Mucosa of gallbladder (tissue), 1 donor: ENCODE results near the gene DCLK1. TPM values are rescaled to one million over a fixed set of nuclear protein-coding genes. Genes with fewer than 3 reads are reported as not detected.

ENCODE experiments used
- DNase-seq: peaks from one replicate; pipeline ENCODE4 v3.0.0-alpha.2; 2020; ENCODE audit warnings: low spot score
- total RNA-seq: library from RNA; stranded (reverse); gene quantifications from one replicate; pipeline ENCODE4 v1.2.1, GENCODE V29; 2021
- donor health status: DM: no; HTN: no; CAD: no.

Gene DCLK1
- total RNA-seq, 1 donor from 2014 or later, result 6.0 TPM

GRCh38 chr13:35763060-35763781, 368.0 kb downstream of the DCLK1 start:
- no peak for DNase-seq

- DNase-seq, result no peak
Observed at GRCh38 chr13:35761440-35762252, 369.5 kb downstream of the DCLK1 start.

- no peak for DNase-seq
Observed at GRCh38 chr13:35760735-35761281, 370.4 kb downstream of the DCLK1 start.

DNA sequence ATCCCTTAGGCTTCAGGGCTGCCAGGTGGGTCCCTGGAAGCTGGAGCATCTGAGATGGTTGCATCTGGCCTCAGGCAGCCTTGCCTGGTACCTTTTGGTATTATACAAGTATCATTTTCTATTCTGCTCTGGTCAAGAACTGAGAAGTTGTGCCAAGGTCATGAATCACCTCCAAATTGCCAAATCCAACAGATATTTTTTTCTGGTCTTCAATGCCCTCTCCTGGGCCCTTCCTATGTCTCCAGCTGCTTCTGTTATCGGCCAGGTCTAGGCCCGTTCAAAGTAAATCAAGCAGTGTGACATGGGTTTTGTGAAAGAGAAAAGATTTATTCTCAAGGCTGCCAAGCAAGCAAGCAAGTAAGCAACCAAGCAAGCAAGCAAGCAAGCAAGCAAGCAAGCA, 383.6 kb downstream of the DCLK1 start:
- no peak for DNase-seq

GRCh38 chr13:35744566-35745178, 386.5 kb downstream of the DCLK1 start:
- no peak for DNase-seq

GRCh38 chr13:35744144-35744543, 387.0 kb downstream of the DCLK1 start:
- DNase-seq, result no peak

DNA sequence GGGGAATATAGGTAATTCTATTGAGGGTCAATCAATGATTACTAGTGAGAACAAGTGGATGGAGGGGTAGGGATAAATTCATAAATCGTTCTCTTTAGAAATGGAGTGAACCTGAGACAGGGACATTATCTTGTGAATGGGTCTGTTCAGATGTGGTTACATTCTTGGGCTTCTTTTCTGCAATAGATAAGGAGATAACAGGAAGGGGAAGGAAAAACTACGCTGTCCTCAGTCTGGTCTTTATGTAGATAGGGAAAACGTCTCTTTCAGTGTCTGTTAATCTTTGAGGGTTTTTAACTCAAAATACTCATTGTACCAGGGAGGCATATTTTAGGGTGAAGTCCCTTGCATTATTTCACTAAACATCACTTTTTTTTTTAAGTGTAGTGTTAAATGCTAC, 388.0 kb downstream of the DCLK1 start:
- no peak for DNase-seq

DNA sequence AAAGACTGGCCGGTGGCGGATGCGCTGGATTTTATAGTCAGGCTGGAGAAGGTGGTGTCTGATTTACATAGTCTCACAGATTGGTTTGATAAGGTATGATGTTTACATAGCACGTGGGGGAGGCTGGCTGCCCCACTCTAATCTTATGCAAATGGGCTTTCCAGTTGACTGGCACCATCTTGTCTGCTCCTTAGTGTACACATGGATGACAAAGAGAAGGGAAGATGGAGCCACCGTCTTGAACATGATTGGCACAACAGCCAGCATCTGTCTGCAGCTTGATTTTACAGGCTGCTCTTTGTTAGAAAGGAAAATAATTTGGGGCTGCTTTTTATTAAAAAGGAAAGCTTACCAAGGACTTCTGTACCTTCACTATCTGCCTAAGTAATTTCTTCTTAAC, 389.5 kb downstream of the DCLK1 start:
- no peak for DNase-seq

DNA sequence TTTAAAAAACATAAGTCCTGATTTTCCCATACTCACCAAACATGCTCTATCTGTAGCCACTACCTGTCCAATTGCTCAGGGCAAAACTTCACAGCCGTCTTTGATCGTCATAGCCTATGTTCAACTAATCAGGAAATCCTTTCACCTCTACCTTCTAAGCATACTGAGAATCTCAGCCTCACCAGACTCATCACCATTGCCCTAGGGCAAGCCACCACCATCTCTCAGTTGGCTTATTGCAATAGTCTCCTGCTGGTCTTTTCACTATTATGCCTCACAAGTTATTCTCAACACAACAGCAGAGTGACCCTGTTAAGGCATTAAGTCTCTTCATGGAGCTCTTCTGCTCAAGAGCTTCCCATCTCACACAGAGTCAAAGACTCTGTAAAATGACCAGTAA, 394.3 kb downstream of the DCLK1 start:
- no peak for DNase-seq

GRCh38 chr13:35733827-35734226, 397.4 kb downstream of the DCLK1 start:
- no peak for DNase-seq

DNA sequence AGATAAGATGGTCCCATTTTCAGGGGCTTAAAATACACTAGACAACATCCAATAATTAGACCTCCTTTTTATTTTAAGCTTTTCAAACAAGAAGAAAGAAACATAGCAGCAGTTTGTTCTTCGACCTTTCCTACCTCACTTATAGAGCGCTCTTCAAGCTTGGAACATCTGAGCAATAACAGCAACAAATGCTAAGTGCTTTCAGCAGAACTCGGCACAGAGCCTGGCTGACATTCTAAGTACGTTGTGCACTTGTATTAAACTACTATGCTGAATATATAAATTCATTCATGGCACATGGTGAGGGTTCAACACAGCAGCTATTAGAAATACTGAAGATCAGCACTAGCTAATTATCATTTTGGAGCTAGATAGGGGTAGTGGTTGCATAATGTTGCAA, 398.6 kb downstream of the DCLK1 start:
- no peak for DNase-seq

DNA sequence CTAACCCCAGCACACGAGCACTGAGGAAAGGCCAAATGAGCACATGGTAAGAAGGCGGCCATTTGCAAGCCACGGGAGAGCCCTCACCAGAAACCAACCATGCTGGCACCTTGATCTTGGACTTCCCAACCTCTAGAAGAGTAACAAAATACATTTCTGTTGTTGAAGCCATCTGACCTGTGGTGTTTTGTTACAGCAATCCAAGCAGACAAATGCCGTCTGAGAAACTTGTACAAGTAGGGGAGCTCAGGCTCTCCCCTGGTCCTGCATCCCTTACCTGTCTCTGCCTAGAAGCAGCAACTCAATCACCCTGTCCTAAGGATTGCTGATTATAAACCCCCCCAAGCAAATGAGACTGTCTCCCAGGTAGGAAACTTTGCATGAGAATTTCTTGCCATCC, 399.7 kb downstream of the DCLK1 start:
- no peak for DNase-seq

DNA sequence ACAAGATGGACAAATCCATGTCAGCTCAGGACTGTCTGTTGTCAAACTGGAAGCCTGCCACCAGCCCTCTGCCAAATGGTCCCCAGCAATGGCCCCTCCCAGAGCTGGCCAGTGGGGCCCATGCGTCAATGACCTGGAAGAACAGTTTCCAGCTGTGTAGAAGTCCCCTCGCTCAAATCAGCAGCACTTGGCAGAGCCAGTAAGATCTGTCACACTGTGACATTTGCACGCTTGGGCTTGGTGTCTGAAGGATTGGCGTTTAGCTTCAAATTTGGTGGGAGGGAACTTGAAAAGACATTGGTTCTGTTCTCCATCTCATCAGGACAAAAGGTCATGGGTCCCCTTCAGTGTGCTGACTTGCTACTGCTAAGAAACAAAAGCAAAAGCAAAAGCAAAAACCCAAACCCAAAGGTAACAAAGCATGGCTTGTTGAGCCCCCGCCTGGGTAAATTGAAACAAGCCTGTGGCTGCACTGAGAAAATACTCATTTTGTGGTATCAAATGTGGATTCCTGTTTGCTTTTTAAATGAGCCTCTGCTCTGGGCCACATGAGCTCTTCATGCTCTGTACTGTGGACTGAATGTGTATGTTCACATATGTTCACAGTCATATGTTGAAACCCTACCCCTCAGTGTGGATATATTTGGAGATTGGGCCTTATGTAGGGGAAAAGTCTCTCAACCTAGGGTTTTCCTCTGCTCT, 401.1 kb downstream of the DCLK1 start:
- no peak for DNase-seq

DNA sequence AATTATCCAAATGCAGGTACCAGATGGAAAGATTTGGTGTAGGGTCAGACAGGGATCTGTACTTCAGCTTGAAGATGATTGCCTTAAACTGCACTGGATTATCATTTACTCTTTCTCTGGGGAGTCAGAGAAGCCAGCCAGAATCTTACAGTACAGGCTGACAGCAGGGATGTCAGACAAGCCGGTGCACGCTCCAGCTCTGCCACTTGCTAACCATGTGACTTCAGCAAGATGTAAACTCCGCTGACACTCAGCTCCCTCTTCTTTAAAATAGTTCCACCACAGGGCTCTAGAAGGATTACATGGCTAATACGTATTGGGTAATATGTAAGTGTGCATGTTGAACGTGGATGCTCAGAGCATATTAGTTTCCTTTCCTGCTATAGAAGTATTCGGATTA, 403.3 kb downstream of the DCLK1 start:
- DNase-seq, result no peak

DNA sequence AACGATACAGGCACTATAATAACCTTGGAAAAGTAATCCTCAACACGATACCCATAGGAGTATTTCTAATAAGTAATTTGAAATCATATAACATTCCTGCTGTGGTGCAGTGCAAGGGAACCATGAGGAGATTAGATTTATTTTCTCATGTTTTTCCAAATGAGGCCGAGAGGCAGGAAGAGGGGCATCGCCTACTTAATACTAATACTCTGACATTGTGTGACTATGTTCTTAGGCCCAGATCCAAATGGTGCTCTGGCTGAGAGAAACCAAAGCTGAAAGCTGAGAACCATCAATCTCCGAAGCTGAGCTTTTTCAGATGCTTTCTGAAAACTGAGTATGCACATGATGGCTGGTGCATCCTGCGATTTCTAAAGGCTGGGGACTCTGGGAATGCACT, 406.7 kb downstream of the DCLK1 start:
- no peak for DNase-seq

- DNase-seq, result no peak
Observed at GRCh38 chr13:35723821-35724220, 407.4 kb downstream of the DCLK1 start.

GRCh38 chr13:35723053-35723461, 408.1 kb downstream of the DCLK1 start:
- peak; percentile 24 for DNase-seq

DNA sequence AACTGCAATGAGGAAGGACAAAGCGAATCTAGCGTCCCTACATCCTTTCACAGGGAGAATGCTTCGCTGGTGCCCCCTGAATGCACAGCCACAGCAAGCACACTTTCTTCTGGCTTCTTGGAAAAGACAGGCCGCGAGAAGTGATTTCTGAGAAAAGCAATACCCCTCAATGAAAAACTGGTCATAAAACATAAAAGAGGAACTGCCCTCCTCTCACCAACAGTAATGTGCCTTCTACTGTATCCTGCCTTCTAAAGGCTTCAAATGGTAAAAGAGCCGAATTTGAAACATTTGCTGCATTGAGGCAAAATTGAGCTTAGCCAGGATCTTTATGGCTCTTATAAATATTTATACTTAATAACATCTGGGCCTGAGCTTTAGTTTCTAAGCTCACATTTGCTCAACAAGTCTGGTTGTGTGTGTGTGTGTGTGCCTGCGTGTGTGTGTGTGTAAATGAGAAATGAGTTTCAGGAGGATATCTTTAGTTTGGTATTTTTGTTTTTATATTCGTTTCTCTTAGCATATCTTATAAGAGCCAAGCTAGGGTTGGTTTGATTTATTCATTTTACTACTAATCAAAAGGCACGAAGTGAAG, 408.6 kb downstream of the DCLK1 start:
- no peak for DNase-seq

DNA sequence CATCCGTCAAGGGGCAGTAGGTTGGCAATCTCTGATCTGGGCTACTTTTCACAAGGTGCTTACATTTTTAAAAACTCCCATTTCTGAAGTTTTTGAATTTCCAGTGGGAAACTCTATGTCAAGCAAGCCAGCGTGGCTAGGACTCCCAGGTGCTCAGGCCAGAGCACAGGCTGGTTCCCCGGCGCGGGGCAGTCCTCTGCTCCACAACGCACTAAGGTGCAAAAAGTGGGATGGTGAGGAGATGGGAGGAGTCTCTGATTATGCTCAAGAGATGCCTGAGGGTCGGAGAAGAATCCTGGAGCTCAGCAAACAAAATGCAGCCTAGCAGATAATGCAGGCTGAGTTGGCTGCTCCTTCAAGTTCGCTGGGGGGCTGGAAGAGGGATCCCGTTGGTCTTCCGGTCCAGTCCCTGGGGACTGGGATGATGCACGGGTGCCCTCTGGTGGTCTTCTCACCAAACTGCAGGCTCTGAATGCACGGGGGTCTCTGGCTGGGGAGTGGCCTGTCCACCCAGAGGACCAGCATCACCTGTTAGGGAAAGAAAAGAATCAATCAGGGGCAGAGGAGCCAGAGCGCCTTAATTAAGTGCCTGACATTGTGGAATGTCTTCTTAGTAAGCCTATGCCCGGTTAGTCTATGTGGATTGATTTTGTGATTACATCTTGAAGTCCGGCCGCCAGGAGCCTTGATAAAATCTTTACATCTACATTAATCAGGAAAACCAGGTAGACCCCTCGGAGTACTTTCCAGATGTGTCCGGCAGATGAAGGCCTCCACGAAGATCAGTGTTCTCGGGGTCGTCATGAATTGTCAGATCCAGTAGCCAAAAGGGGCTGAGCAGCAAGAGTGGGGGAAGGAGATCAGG, 410.3 kb downstream of the DCLK1 start:
- peak; percentile 20 for DNase-seq

DNA sequence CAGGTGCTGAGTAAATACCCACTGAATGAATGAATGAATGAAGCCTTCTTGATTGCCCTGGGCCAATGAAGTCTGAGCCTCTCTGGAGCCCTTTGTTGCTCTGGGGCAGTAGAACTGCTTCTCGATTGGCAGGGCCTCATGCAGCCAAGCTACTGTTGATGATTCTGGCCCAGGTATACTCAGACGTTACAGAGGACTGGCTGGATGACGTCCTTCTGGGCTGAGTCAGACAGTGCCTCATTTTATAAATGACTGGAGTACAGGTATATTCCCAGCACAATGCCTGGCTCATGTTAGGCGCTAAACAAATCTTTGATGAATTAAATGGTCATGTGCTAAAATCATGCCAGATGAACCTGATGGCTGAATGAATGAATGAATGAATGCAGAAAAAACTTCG, 410.9 kb downstream of the DCLK1 start:
- DNase-seq, result no peak
